Hematopoietic multipotent progenitor cell (in vitro differentiated cells): Measurements from ENCODE around the gene PKLR. TPM values are rescaled to one million over a fixed set of nuclear protein-coding genes. Genes with fewer than 3 reads are reported as not detected.
"Not testable (repeated sequence)": the region's sequence is repeated elsewhere in the genome, so short reads cannot be mapped to it uniquely, and the experiment has no call there.

Source experiments
- DNase-seq, 3 donors: peaks; one replicate each; pipeline ENCODE4 v3.0.0-alpha.2; 2011 to 2015; ENCODE audit warnings: low read depth in 2 of 3, low spot score in 2 of 3
- total RNA-seq: library from RNA; depleted of rRNA; stranded (reverse); fragments of >200 nt; gene quantifications from one replicate; pipeline ENCODE4 v1.2.3, GENCODE V29; 2012

PKLR gene
- total RNA-seq, 1 donor, result 1.1 TPM

DNA sequence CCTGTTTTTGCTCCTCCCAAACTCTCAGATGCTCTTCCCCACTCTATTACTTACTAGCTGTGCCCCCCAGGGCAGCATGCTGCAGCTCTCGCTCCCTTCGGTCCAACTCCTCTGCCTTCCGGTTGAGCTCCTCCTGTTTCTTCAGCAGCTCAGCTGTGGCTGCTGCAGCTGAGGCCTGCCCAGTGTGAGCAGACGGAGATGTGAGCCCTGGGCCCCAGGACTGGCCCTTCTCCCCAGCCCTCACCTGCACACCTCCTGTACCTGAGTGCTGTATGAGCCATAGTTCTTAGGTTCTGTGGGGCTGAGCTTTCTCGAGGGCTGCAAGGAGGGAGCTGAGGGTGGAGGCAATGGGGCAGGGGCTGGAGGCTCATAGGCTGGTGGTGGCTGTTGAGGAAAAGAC lies 41.0 kb downstream of the PKLR start:
- DNase-seq, result no peak

DNA sequence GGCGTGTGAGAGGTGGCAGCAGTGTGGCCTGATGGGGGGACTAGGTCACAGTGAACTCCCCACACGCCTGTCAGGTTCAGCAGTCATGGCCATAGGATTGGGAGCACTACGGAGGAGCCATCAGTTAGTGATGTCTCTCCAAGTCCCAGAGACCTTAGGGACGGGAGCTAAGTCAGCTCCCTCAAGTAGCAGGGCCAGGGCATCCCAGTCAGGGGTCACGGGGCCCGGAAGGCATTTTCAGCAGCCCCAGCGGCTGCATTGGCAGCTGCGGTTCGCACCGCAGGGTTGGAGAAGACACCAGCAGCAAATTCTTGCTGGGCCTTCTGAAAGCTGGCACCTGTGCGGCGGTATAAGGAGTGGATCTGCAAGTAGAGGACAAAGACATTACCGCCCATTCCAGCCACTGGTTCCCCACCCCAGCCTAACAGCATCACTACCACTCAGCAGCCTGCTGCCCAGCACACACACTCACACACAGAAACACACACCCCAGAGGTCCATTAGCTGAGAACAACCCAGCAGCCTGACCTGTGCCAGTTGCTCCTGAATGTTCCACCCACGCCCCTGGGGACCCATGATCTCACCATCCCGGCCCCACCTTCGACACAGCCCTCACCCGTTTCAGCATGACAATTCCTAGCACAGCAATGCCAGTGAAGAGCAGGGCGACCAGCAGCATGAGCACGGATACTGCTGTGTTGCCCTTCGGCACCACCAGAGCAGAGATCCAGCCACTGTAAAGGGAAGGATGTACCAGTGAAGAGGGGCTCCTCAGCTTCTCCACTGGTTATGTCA lies 45.0 kb downstream of the PKLR start:
- no peak for DNase-seq

DNA sequence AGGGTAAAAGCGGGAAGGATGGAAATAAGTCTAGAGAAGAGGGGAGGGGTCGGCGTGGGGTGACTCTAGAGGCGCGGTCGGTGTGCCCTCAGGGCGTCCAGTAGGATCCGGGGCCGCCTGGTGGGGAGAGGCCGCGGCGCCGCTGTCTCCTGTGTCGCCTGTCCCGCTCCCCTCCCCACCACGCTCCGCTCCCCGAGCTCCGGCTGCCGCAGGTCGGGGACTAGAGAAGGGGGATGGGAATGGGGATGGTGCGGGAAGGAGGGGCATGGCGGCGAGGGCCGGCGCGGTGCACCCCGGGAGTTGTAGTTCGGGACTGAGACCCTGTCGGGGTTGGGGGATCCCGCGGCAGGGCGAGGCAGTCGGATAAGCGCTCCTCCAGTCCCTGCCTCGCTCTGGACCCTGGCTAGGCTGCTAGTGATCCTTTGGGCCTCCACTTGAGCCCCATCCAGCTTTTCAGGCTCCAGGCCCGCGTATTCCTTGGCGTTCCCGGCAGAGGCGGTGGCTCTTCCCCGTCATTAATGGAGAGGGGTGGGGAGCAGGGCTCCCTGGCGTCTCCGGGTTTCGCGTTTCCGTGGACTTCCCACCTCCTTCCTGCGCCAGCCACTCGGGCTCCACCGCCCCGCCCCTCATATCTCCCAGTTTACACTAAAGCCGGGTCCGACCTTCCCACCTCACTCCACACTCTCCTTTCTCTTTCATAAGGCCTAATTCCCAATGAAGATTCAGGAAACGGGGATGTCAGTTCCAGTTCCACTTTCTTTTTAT lies 45.8 kb downstream of the PKLR start, which contains the start of gene ENTREP3:
TSS of gene ENTREP3 (minus strand) at position 241 of the 765 bp plus-strand sequence. CDS start 606 bp downstream, outside the sequence.
- peak in 2 of 3 donors; percentile 76 to 77 for DNase-seq

DNA sequence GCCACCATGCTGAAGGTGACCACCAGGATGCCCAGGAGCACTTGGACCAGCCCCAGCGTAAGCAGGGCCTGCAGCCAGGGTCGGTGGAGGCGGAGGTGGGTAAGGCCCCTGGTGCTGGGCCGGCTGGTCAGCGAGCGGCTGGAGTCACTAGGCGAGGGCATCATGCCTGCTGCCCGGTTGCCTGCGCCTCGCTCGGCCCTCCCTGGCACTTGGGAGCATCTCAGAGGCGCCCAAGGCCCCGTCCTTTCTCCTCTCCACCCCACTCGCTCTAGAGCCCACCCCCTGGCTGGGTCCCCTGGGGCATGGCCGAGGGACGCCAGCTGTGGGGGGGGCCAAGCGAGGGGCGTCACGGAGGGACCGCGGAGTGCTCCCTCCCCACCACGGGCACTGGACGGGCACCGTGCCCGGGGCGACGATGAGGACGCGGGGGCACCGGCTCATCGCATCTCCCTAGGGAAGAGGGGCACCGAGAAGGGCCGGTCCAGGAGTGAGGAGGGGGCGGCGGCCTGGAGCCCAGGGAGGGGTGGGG lies 46.5 kb downstream of the PKLR start:
- DNase-seq, result no peak

DNA sequence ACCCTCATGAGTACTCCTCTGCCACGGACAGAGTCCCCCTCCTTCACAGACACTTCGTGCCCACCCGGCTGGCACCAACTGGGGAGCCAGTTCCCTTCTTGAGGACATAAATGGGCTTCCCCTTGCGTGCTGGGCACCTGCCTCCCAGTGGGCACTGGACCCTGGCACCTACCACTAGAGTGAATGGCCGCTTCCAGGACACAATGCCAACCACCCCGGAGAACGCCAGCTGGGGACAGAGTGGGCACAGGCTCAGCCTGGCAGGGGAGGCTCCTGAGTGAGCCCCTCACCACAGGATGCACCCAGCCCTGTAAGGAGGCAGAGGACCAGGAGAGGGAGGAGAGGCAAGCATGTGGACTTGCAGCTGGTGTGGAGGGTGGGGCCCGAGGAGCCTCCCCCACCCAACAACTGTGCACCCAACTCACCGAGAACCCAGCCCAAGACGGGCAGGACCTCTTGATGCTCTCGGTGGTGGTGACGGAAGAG lies 47.0 kb downstream of the PKLR start:
- DNase-seq, result no peak

DNA sequence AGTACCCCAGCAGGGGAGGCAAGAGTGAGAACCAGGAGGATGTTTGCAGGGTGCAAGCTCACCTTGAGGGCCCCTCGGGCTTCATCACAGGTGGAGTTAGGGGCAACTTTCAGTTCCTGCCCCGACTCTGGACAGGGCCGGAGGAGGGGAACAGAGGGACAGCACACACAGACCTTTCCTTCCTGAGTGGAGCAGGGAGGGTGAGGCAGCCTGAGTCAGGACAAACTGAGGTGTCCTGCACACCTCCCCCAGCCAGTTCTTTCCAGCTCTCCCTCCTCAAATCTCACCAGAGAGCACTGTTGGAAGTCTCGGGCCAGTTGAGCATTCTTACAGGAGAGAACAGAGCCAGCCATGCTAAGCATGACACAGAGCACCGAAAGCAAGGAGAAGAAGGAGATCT lies 47.4 kb downstream of the PKLR start:
- no peak for DNase-seq

DNA sequence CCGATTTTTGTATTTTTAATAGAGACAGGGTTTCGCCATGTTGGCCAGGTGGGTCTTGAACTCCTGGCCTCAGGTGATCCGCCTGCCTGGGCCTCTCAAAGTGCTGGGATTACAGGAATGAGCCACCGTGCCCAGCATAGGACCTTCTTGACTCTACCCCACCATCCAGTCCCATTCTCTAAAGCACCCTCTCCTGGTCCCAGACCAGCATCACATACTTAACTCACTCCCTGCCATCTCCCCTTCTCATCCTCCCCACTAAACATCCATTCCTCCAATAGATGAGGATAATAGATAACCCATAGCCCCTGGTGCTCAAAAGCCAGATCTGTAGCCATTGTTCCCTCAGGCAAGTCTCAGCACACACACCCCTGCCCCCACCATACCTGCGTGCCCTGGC lies 48.0 kb downstream of the PKLR start:
- no peak for DNase-seq

DNA sequence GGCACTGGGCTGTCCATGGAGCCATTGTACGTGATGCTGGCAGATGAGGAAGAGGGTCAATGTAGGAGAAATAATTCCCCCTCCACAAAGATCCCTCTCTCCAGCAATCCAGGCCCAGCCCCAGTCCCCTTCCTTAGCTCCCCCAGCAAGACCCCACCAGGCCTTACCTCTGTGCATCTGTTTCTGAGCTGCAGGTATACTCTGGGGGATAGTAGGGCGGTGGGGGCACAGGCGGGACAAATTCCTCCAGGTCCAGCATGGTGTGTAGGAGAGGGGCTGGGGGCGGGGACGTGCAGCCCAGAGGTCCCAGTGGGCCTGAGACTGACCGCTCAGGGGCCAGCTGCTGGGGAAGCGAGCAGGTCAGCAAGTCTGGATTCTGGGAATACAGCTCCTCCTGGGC lies 49.7 kb downstream of the PKLR start:
- no peak for DNase-seq

DNA sequence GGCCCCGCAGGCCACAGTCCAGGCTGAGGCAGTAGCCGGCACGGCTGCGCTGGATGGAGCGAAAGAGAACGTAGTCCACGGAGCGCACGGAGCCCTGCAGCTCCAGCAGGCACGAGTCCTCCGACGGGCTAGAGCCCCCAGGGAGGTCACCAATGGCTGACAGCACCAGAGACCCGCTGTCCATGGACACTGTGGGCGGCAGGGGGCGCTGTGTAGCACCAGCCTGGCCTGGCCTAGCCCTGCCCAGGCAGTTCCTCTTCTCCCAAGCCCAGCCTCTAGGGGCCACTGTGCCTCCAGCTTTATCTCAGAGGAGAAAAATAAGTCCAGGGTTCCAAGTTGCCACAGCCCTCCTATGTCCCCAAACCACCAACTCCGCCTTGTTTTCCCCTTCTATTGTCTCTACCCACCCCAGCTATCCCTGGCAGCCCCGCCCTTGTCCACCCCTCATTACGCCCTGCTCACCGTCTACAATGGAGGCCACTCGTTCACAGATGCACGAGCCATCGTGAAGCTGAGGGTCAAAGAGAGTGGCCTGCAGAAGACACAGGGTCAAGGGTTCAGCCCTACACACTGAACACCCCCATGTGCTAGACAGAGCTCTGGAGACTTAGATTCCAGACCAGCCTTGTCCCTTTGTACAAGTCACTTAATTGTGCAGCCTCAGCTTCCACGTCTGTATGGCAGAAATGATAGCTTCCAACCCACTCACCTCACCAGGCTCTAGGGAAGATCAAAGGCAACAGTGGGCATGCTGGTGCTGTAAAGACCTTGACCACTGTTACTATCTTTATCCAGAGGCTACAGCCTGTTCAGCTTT lies 50.4 kb downstream of the PKLR start:
- peak; percentile 93 to 97 (median 96) for DNase-seq

DNA sequence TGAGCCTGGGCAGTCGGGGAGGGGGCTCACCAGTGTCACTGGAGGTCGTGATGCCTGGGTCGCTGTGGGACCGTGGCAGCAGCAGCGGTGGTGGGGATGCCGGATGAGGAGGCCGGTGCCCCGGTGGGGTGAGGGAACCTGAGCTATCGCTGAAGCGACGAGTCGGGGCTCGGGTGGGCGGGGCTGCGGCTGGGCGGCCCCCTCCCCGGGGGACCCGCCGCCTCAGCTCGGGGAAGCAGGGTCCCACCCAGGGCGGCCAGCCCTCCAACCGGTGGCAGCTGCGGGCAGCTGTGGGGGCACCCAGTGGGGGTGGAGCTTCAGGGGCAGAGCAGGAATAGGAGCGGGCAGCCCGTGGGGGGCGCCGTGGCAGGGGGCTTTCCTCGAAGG lies 51.0 kb downstream of the PKLR start:
- DNase-seq, result peak in 1 of 3 donors; percentile 77

DNA sequence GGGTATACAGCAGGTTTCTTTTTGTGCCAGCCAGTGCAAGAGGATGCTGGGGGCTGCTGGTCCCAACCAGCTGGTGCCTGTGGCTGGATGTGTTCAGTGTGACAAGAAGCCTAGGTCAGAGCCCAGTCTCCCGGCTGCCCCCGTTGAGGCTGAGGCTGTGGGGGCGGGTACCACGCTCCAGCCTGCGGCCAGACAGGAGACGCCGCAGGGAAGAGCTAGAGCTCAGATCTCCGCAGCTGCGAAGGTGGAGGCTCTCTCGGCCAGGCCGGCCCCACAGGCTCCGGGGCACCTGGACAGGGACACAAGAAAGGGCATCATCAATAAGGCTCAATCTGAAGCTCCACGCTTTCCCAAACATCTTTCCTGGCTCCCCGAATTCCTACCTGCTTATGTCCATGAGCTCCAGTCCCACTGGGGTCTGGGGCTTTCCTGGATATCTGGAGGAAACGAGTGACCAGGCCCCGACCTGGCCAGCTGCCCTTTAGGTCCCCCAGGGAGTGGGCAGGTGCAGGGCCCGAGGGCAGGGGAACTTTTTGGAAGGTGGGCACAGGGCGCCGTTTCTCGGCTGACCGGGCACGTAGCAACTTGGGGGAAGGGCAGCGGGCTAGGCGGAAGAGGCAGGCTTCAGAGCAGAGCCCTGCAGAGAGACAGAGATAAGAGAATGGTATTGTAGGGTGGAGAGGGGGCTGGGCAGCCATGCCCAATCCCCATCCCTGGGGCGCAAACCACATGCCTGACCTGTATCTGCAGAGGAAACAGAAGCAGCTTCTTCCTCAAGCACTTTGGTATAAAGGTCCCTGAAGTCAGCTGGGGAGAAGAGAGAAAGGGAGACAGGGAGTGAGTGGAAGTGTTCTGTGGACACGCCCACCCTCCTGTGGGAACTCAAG lies 53.3 kb downstream of the PKLR start:
- peak in 1 of 3 donors; percentile 20 for DNase-seq

DNA sequence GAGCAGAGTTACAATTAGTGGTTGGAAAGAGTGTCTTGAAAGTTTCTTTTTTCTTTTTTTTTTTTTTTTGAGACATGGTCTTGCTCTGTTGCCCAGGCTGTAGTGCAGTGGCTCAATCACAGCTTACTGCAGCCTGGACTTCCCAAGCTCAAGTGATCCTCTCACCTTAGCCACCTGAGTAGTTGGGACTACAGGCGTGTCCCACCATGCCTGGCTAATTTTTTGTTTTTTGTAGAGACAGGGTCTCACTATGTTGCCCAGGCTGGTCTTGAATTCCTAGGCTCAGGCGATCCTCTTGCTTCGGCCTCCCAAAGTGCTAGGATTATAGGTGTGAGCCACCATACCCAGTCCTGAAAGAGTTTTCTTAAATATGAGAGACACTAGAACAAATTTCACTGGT lies 54.4 kb downstream of the PKLR start:
- not testable (repeated sequence) for DNase-seq

DNA sequence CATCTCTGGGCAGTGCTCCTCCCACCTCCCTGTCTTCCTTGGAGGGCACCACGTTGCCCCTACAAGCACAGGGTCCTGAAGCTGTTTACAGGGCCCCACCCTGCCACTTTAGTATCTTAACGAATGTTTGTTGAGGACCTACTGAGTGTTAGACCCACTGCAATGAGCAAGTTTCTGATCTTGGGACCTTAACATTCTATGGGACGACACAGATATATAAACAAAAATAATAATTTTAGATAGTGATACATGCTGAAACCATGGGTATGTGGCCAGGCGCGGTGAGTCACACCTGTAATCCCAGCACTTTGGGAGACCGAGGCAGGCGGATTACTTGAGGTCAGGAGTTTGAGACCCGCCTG lies 56.1 kb downstream of the PKLR start:
- no peak for DNase-seq

DNA sequence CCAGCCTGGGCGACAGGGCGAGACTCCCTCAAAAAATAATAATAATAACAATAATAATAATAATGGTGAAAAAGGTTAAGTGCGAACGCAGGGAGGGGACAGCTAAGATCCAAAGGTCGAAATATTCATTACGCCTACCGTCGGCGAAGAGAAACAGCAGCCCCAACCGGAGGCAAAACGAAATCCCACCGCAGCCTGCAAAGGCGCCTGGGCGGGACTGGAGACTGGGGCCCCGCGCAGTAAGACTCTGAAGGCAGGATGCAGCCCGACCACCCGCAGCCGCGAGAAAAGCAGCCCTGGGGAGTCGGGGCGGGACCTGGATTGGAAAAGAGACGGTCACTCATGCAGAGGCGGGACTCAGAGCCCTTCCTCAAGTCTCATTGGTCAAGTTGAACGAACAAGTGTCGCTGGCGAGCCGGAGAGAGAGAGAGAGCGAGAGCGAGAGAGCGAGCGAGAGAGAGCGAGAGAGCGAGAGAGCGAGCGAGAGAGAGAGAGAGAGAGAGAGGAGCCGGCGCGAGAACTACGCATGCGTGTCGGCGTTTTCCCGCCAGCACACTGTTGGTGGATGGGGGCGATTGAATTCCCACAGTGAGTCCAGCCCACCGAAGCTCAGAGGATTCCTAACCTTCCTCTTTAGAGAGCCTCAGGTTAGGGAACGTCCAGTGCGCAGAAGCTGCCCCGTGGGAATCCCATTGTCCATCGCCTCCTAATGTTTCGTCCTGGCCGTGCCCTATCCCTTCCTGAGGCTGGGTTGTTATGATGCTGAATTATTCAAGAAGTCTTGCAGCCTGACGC lies 56.7 kb downstream of the PKLR start:
- peak; percentile 89 to 100 (median 99) for DNase-seq

DNA sequence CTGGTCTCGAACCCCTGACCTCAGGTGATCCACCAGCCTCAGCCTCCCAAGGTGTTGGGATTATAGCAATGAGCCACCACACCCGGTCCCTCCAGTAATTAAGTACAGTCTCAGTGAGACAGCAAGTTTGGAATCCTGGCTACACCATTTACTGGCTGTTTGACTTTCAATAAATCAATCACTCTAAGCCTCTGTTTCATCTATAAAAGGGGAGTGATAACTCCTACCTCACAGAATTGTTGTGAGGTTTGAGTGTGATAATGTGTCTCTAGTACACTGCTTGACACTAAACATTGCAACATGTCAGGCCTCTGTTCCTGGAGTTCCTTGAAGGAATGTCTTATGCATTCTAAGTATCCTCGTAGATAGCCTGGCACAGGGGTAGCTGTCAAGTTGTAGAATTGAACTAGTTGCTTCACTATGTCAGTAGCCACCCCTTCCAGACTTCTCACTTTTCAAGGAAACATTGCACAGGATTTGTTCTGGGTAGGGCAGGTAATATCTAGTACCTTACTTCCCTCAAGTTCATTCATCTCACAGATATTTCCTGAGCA lies 58.4 kb downstream of the PKLR start:
- DNase-seq, result no peak

DNA sequence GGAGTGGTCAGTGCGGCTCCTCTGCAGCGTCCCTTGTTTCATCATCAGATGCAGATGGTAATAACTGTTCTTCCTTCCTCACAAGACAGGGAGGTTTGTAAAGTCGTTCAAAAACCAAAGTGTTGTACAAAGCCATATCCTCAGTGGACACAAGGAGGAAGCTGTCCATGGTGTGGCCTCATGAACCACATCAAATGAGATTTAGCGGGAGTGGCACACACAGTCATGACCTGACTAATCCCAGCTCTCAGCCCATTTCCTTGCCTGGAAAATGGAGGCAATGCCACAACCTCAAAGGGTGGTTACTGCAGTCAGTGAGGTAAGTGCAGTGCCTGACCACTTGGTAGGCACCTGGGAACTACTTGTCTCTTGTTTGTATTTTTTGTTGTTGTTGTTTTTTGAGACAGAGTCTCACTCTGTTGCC lies 59.4 kb downstream of the PKLR start:
- DNase-seq, result no peak

DNA sequence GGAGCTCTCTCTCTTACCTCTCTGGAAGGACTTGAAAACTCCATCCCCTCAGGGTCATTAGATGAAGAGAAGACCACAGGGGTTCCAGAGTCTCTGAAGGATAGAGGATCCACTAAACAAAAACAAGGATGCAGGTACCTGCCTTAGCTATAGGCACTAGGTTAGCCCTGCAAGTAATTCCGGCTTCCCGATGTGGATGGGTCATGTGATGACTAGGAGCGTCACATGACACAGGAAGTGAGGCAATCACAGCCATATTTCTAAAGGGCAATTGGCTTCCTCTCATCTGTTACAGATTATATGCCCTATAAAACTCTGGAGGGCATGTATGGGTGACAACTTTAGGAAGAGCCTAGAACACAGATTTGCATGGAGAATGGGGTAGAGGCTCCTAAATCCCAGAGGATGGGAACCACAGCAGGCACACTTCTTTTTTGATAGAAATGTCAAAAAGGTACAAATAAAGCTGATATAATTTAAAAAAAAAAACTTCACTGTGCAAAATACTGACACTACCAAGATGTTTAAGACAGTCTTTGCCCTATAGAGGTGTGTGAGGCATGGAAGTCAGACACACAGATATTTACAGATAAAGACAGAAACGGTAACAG lies 60.1 kb downstream of the PKLR start:
- DNase-seq, result peak; percentile 42 to 85 (median 67)
